IPS-18c (cell line): ENCODE measurements around the gene SUDS3.
"Not testable (repeated sequence)": the region's sequence is repeated elsewhere in the genome, so short reads cannot be mapped to it uniquely, and the experiment has no call there.

Experiments used
- H3K4me3 ChIP-seq: 2 replicates; pipeline ENCODE4 v1.7.0; 2013; ENCODE audit warnings: low read depth, mild to moderate bottlenecking, low read length, moderate library complexity; ENCODE audit not compliant: insufficient read depth
- H3K9me3 ChIP-seq: one replicate; pipeline ENCODE4 v1.6.1; 2013; ENCODE audit warnings: mild to moderate bottlenecking, low read length, moderate library complexity; ENCODE audit not compliant: control insufficient read depth, insufficient read depth

Gene SUDS3

DNA sequence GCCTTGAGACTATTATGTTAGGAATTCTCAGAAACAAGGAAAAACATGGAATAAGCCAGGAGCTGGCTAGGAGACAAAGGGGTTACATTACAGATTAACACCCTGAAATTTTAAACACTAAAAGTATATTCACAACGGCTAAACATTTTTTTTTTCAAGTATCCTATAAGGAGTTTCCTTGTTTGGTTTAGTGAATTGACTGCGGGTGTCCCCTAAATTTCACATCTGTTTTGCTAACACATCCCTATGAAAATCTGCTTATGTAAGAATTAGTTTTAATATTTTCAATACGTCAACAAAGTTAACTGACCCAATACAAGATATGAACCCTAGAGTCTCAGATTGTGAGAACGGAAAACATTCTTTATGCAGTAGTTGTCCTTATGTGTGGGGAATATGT lies 22.6 kb upstream of the SUDS3 start:
- H3K4me3 ChIP-seq = no peak overlapping the region
- H3K9me3 ChIP-seq = no peaks in the 10 kb centered on the region

DNA sequence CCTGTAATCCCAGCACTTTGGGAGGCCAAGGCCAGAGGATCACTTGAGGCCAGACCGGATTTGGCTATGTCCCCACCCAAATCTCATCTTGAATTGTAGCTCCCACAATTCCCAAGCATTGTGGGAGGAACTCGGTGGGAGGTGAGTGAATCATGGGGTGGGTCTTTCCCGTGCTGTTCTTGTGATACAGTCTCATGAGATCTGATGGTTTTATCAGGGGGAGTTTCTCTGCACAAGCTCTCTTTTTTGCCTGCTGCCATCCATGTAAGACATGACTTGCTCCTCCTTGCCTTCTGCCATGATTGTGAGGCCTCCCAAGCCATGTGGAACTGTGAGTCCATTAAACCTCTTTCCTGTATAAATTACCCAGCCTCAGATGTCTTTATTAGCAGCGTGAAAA lies 21.9 kb upstream of the SUDS3 start:
- not testable (repeated sequence) for H3K4me3 ChIP-seq

DNA sequence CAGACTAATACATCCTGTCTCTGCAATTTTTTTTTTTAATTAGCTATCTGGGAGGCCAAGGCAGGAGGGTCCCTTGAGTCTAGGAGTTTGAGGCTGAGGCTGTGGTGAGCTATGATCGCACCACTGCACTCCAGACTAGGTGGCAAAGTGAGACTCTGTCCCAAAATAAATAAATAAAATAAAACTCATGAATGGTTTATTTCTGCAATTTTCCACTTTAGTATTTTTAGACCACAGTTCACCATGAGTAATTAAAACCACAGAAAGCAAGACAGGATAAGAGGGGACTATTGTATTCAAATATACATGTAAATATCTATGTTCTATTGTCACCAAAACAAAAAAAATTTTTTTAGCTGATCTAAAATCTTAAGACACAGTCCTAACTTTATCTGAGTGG lies 21.5 kb upstream of the SUDS3 start:
- H3K4me3 ChIP-seq = no peak overlapping the region
- H3K9me3 ChIP-seq = no peaks in the 10 kb centered on the region

More for the DNA sequence above, 21.9 kb upstream of the SUDS3 start:
- H3K9me3 ChIP-seq = not testable (repeated sequence)

DNA sequence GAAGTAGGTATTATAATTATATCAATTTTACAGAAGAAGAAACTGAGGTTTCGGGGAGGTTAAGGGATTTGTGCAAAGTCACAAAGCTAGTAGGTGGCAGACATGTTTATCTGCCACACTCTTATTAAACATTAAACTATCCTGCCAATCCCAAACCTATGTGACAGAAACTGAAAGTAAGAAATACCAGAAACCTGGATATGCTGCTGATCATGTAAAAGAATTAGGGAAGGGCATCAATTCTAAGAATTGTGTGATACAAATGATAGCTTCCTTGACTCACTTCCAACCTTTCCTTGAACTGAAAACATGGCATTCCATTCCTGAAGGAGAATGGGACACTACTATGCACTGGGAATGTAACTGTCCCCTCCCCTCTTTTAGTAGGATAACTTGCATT lies 20.5 kb upstream of the SUDS3 start:
- Histone ChIP-seq H3K4me3 (no peak overlapping the region), H3K9me3 (no peaks in the 10 kb centered on the region)

DNA sequence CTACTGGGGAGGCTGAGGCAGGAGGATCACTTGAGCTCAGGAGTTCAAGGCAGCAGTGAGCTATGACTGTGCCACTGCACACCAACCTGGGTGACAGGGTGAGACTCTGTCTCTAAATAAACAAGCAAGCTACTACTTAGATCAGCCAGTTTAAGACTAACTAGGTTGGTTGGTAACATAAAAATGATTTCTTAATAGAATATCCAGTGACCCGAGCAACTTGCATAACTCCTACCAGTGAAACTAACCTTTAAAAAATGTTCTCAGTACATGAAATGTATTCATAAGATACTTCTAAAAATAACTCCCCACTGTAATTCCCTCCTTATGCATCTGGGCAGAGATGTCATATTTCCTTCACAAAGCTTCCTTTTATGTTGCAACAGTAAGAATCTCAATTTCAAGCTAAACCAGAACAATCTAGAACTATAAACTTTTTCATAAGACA lies 19.5 kb upstream of the SUDS3 start:
- Histone ChIP-seq H3K9me3 (no peaks in the 10 kb centered on the region), H3K4me3 (no peak overlapping the region)

DNA sequence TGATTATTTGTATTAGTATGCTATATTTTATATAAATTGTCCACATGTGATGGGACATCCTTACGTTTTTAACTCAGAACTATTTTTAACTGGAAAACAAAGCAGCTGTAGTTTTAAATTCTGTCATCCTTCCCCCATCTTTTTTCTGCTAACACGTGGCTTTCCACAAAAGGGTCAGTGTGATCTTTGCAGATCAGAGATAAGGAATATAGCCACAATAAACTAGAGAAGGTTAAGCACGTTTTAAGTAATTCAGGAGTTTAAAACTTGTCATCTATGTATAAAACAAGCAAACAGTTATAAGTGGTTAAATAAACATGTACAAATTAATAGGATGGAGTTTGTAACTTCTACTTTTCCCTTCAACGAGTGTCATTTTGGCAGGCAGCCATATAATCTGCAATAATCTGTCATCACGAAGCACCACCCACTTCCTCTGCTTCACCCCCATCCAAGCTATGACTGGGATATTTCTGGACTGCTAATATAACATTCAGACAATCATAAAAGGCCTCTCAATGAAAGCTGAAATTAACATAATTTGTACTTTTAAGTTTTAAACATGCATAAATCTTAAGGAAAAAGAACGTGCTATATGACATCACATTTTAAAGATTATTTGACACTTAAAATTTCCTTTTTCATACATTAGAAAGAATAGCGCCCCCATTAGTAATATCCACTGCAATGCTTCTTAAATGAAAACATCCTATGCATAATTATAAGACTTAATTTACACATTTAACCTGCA lies 18.9 kb upstream of the SUDS3 start:
- Histone ChIP-seq H3K9me3 (no peaks in the 10 kb centered on the region), H3K4me3 (no peak overlapping the region)

DNA sequence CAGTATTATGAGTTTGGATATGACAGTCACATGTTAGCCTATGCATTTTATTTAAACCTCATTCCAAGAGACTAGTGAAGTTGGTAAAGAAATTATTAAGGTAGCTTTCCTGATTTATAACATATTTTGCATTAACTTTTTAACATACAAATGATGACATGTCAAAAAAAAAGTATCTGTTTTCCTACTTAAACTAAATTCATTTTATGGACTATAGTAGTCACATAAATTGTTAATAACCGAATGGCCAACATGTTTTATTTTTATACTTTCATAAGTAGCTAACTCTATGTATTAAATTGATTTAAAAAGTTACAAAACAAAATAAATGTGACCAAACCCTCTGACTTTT lies 18.4 kb upstream of the SUDS3 start:
- H3K9me3 ChIP-seq = no peaks in the 10 kb centered on the region
- no peak overlapping the region for H3K4me3 ChIP-seq

DNA sequence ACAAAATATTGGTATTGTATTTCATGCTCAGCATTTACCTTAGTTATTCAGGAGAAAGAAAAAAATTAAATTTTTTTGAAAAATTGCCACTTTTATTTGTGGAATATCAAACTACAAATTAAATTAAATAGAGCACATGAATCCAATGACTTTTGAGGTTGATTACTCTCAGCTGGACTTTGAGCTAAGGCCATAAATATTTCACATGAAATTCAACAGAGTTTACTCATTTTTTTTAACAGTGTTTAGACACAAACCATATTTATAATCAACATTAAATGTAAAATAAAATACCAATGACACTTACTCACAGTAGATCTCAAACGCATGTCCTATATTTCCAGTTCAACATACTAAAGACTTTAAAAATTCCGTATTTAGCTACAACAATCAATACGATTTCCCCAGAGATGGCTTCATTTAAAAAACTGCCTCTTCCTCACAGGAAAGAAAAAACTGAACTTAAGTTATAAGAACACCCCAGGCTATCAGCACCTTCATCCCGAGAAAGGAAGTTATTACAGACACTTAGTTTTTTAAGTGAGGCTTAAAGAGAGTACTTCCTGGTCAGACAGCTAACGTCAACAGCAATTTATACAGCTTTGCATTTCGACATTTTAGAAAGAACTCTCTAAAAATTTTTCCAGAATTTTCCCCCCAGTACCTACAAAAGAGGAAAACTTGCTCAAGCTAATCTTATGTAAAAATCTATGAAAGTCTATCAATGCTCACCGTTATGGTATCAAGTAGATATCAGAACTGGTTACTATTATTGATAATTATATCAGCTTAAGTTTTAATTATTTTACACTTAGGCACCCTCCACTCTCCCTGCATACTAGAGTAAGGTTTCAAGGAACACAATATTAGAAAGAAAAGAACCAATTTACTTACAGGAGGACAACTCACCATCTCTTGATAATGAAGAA lies 17.5 kb upstream of the SUDS3 start:
- Histone ChIP-seq H3K9me3 (no peaks in the 10 kb centered on the region), H3K4me3 (no peak overlapping the region)

DNA sequence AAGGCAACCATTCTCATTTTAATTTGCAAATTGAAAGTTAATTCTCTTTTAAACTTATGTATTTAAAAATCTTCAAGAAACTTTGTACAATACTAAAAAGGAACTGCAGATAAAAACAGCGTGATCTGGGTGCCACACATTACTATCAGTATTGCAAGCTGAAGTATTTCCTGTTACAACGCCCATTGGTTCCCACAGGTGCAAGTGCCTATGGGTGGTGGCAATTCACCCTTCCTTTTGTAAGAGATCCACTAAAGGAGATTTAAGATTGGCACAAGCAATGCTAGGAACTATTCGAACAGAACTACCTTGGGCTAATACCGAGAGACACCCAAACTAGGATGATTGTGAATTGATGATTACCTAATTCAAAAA lies 16.8 kb upstream of the SUDS3 start:
- no peaks in the 10 kb centered on the region for H3K9me3 ChIP-seq
- no peak overlapping the region for H3K4me3 ChIP-seq

DNA sequence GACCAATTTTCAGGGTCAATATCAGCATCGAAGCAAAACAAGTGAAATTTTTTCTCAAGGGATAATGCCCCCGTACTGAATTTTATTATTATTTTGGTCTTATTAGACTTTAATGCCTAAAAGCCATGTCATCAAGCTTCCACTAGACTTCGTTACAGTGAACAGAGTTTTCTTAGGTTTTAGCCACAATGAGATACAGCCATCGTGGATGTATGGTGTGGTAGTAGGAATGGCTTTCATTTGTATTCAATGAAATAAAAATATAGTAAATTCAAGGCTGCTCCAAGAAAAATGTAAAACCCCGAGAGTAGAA lies 15.3 kb upstream of the SUDS3 start:
- H3K4me3 ChIP-seq = no peak overlapping the region

DNA sequence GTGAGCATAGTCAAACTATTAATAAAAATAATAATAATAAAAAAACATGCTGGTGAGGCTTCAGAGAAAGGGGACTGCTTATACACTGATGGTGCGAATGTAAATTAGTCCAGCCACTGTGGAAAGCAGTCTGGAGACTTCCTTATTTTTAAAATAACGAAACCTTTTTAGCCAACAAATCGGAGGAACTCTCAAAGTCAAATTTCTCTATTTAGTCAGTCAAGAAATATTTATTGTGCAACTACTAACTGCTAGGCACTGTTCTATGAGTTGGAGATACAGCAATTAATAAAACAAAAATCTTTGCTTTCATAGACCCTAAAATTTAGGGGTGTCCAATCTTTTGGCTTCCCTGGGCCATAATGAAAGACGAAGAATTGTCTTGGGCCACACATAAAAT lies 14.5 kb upstream of the SUDS3 start:
- Histone ChIP-seq H3K4me3 (no peak overlapping the region), H3K9me3 (peaks cover 2% of the 10 kb centered on the region)

More for the DNA sequence above, 15.3 kb upstream of the SUDS3 start:
- H3K9me3 ChIP-seq = no peaks in the 10 kb centered on the region

DNA sequence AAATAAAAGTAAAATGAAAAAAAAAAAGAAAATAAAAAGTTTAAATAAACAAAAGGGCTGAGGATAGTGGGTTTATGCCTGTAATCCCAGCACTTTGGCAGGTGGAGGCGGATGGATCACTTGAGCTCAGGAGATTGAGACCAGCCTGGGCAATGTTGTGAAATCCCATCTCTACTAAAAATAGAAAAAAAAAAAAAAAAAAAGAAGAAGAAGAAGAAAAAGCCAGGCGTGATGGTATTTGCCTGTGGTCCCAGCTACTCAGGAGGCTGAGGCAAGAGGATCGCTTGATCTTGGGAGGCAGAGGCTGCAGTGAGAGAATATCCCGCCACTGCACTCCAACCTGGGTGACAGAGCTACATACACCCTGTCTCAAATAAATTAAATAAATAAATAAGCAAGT lies 7.5 kb upstream of the SUDS3 start:
- H3K9me3 ChIP-seq = peaks cover 4% of the 10 kb centered on the region
- H3K4me3 ChIP-seq = no peak overlapping the region

DNA sequence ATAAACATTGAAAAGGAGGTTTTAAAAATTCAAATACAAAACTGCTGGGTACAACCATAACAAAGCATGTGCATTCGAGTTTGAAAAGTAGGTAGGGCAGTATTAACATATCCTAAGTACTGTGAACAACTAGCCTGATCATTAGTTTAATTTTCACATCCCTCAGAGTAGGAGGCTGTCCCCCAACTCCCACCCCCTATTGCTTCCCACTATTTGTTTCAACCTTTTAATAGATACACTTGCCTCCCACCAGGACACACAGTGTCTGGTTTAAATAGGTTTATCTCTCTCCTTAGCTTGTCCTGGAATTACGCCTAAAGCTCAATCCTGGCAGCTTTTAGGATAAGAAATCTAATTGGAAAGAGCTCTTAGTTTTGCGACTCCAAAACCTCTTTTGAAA lies 5.8 kb upstream of the SUDS3 start:
- Histone ChIP-seq H3K9me3 (peaks cover 4% of the 10 kb centered on the region), H3K4me3 (no peak overlapping the region)

DNA sequence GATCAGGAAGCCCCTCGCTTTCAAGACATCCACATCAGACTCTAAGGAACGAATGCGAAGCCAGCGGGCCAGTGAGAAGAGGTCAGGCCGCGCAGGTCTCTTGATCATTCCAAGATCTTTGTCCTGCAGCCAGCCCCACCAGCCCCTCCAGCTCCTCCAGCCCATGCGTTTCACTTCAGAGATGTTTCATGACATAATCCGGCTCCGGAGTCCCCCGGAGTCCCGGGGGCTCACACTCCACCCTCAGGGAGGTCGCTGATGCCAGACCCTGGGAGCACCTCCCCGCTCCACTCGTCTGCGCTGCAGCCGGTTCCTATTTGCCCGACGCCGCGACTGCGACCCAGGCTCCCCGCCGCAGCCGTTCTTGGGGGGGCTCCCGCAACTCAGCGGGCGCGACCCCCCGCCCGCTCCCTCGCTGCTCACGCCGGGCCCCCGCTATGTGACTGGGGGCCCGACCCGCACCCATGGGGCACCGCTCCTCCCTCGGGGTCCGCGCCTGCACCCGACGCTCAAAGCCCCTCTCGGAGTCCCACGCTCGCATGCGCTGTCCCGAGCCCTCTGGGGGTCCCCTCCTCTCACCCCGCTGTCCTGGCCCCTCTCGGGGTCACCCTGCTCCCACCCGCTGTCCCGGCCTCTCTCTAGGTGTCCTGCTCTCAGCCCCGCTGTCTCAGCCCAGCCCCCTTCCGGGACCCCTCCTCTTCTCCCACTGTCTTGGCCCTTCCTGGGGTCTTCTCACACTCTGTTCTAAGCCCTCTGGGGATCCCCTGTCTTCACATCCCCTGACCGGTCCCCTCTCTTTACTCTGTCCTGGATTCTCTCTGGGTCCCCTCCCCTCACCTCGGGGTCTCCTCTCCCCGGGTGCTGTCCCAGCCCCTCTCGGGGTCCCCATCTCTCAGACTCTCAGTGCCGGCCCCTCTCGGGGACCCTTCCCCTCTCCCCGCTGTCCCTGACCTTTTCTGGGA lies 4.8 kb upstream of the SUDS3 start:
- Histone ChIP-seq H3K4me3 (peak overlapping the region; percentile 91), H3K9me3 (peaks cover 4% of the 10 kb centered on the region)

DNA sequence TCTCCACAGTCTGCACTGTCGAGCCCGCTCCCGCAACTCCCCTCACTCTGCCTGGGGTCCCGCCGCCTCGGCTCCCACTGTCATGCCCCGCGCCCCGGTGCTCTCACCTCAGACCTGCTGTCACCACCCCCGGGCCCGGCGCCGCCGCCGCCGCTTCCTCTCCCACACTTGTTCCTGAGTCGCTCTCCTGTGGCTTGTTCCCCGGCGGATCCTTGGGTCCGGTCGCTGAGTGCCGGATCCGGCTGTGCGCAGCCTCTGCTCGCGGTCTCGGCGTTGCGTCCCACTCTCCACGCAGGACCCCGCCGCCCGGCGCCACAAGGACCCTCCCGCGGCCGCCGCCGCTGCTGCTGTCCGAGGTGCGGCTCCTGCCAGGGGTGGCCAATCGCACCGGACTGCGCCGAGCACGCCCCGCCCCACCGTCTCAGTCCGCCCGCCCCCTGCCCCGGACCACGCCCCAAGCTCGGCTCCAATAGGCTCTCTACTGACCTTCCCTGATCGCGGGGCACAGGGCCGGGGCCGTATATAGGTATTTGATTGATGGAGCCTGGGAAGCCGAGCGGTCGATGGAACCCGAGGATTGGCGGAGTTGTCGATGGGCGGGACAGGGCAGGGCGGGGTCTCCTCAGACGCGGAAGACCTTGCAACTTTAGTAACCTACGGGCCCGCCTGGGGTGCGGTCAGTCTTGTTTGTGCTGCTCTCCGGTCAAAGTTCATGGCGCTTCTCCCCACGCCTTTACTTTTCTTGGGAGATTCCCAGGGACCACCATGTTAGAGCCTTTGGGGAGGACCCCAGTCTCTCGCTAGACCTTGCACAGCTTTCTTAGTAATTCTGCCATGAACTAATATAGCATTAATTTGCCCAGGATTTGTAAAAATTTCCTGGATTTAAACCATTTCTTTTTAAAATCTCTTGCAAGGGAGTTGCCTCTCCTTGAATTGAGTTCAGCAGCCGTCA lies 3.5 kb upstream of the SUDS3 start, which contains the start of gene TAOK3:
Gene TAOK3 (minus strand): TSS at position 367 of the 955 bp plus-strand sequence. CDS start 117,340 bp downstream, outside the sequence.
- H3K4me3 ChIP-seq = peak within 1 kb of the TSS; percentile 91
- H3K9me3 ChIP-seq = peaks cover 2% of the 10 kb centered on the region

DNA sequence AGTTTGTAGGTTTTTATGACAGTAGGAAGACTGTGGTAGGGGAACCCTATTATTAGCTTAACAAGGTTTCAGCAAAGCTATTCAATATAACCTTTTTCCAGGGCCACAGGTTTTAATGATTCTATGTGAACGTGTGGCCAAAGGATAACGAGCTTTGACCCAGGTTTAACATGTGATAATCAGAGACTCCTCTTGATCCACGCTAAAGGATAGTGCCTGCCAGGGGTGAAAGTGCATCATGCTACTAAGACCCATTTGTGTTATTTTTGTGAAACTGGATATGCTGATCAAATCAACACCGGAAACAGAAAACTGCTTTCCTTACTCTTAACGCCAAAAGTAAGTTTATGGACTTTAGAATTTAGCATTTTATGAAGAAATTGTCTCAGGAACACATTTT lies 2.7 kb upstream of the SUDS3 start:
- H3K4me3 ChIP-seq = peak overlapping the region; percentile 62; the same call in 1 of the 2 replicates
- peaks cover 2% of the 10 kb centered on the region for H3K9me3 ChIP-seq
